ENCODE data around the gene AHR.
"Not testable (repeated sequence)": the region's sequence is repeated elsewhere in the genome, so short reads cannot be mapped to it uniquely, and the experiment has no call there.

Gene AHR

DNA sequence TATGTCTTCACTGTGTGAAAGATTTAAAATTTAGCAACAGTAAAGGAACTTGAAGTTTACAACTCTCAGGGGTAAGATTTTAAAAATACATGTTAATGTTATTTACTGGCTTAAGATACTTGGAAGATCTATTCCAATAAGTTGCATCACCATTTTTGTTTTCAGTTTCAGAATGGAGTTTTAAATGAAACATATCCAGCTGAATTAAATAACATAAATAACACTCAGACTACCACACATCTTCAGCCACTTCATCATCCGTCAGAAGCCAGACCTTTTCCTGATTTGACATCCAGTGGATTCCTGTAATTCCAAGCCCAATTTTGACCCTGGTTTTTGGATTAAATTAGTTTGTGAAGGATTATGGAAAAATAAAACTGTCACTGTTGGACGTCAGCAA, 44.3 kb downstream of the AHR start:
- Histone ChIP-seq H3K36me3 (ENCODE audit: control insufficient read depth, low read length) (peaks cover 30% of the 10 kb centered on the region), H3K4me2 (ENCODE audit: low read length) (no peak overlapping the region), H3K9me2 (replicated peaks; ENCODE audit: control insufficient read depth, low read length) (no peaks in the 10 kb centered on the region)

GRCh38 chr7:17347401-17347800, 48.9 kb downstream of the AHR start:
- H3K27ac ChIP-seq (ENCODE audit: low read depth, low read length), result no peak overlapping the region
- H3K9me2 ChIP-seq (replicated peaks; ENCODE audit: control insufficient read depth, low read length), result no peaks in the 10 kb centered on the region
- H3F3A ChIP-seq (ENCODE audit: control insufficient read depth, insufficient read depth), result no peaks in the 10 kb centered on the region
- TF ChIP-seq EZH2phosphoT487 (IDR thresholded peaks at IDR 0.05; ENCODE audit: borderline replicate concordance, low read length) (no peak), CTCF (IDR thresholded peaks at IDR 0.05; ENCODE audit: low read depth, low read length, poor library complexity, severe bottlenecking) (no peak)
- H3K27me3 ChIP-seq (ENCODE audit: control insufficient read depth, low read length), result no peaks in the 10 kb centered on the region
- H3K4me2 ChIP-seq (ENCODE audit: low read length), result no peak overlapping the region
- peaks cover 8% of the 10 kb centered on the region for H3K36me3 ChIP-seq (ENCODE audit: control insufficient read depth, low read length)
- peaks cover 9% of the 10 kb centered on the region for H3K4me1 ChIP-seq (ENCODE audit: control insufficient read depth, low read length)
- no peak overlapping the region for H3K4me3 ChIP-seq (ENCODE audit: low read length)
- H3K79me2 ChIP-seq (ENCODE audit: control insufficient read depth, low read length), result no peaks in the 10 kb centered on the region
- H3K9me3 ChIP-seq (ENCODE audit: control insufficient read depth, insufficient read depth, low read length), result no peaks in the 10 kb centered on the region
- no peaks in the 10 kb centered on the region for H4K20me1 ChIP-seq (ENCODE audit: control insufficient read depth, insufficient read depth, low read depth, low read length)

More for the DNA sequence above, 44.3 kb downstream of the AHR start:
- Histone ChIP-seq H3K4me1 (ENCODE audit: control insufficient read depth, low read length) (no peaks in the 10 kb centered on the region), H4K20me1 (ENCODE audit: control insufficient read depth, insufficient read depth, low read depth, low read length) (no peaks in the 10 kb centered on the region), H3F3A (ENCODE audit: control insufficient read depth, insufficient read depth) (no peaks in the 10 kb centered on the region; the same call in 1 of the 2 replicates), H3K27ac (ENCODE audit: low read depth, low read length) (no peak overlapping the region), H3K27me3 (ENCODE audit: control insufficient read depth, low read length) (no peaks in the 10 kb centered on the region), H3K4me3 (ENCODE audit: low read length) (no peak overlapping the region), H3K79me2 (ENCODE audit: control insufficient read depth, low read length) (no peaks in the 10 kb centered on the region), H3K9me3 (ENCODE audit: control insufficient read depth, insufficient read depth, low read length) (no peaks in the 10 kb centered on the region)
- no peak for TF ChIP-seq CTCF (IDR thresholded peaks at IDR 0.05; ENCODE audit: low read depth, low read length, poor library complexity, severe bottlenecking)
- no peak for TF ChIP-seq EZH2phosphoT487 (IDR thresholded peaks at IDR 0.05; ENCODE audit: borderline replicate concordance, low read length)

DNA sequence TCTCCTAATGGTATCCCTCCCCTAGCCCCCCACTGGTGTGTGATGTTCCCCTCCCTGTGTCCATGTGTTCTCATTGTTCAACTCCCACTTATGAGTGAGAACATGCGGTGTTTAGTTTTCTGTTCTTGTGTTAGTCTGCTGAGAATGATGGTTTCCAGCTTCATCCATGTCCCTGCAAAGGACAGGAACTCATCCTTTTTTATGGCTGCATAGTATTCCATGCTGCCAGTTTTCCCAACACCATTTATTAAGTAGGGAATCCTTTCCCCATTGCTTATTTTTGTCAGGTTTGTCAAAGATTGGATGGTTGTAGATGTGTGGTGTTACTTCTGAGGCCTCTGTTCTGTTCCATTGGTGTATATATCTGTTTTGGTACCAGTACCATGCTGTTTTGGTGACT, 50.5 kb downstream of the AHR start:
- not testable (repeated sequence) for H3K27ac ChIP-seq (ENCODE audit: low read depth, low read length); H4K20me1 ChIP-seq (ENCODE audit: control insufficient read depth, insufficient read depth, low read depth, low read length); H3K9me2 ChIP-seq (replicated peaks; ENCODE audit: control insufficient read depth, low read length); H3K79me2 ChIP-seq (ENCODE audit: control insufficient read depth, low read length); H3K4me2 ChIP-seq (ENCODE audit: low read length); H3K4me1 ChIP-seq (ENCODE audit: control insufficient read depth, low read length); H3K4me3 ChIP-seq (ENCODE audit: low read length); H3K27me3 ChIP-seq (ENCODE audit: control insufficient read depth, low read length); H3F3A ChIP-seq (ENCODE audit: control insufficient read depth, insufficient read depth); H3K36me3 ChIP-seq (ENCODE audit: control insufficient read depth, low read length); H3K9me3 ChIP-seq (ENCODE audit: control insufficient read depth, insufficient read depth, low read length)

DNA sequence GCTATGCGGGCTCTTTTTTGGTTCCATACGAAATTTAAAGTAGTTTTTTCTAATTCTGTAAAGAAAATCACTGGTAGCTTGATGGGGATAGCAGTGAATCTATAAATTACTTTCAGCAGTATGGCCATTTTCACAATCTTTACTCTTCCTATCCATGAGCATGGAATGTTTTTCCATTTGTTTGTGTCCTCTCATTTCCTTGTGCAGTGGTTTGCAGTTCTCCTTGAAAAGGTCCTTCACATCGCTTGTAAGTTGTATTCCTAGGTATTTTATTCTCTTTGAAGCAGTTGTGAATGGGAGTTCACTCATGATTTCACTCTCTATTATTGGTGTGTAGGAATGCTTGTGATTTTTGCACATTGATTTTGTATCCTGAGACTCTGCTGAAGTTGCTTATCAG, 51.9 kb downstream of the AHR start:
- H3K36me3 ChIP-seq (ENCODE audit: control insufficient read depth, low read length); H3K79me2 ChIP-seq (ENCODE audit: control insufficient read depth, low read length); H3K9me3 ChIP-seq (ENCODE audit: control insufficient read depth, insufficient read depth, low read length): not testable (repeated sequence)

DNA sequence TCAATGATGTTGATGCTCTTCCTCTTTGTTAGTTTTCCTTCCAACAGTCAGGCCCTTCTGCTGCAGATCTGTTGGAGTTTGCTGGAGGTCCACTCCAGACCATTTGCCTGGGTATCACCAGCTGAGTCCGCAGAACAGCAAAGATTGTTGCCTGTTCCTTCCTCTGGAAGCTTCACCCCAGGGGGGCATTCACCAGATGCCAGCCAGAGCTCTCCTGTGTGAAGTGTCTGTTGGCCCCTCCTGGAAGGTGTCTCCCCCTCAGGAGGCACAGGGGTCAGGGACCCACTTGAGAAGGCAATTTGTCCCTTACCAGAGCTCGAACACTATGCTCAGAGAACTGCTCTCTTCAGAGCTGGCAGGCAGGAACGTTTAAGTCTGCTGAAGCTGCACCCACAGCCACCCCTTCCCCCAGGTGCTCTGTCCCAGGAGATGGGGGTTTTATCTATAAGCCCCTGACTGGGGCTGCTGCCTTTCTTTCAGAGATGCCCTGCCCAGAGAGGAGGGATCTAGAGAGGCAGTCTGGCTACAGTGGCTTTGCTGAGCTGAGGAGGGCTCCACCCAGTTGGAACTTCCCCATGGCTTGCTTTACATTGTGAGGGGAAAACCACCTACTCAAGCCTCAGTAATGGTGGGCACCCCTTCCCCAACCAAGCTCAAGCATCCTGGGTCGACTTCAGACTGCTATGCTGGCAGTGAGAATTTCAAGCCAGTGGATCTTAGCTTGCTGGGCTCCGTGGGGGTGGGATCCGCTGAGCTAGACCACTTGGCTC, 55.4 kb downstream of the AHR start:
- not testable (repeated sequence) for H3K36me3 ChIP-seq (ENCODE audit: control insufficient read depth, low read length); H4K20me1 ChIP-seq (ENCODE audit: control insufficient read depth, insufficient read depth, low read depth, low read length); H3K4me1 ChIP-seq (ENCODE audit: control insufficient read depth, low read length); H3K79me2 ChIP-seq (ENCODE audit: control insufficient read depth, low read length); H3F3A ChIP-seq (ENCODE audit: control insufficient read depth, insufficient read depth); H3K4me3 ChIP-seq (ENCODE audit: low read length); H3K9me2 ChIP-seq (replicated peaks; ENCODE audit: control insufficient read depth, low read length); H3K4me2 ChIP-seq (ENCODE audit: low read length); H3K9me3 ChIP-seq (ENCODE audit: control insufficient read depth, insufficient read depth, low read length); H3K27ac ChIP-seq (ENCODE audit: low read depth, low read length); H3K27me3 ChIP-seq (ENCODE audit: control insufficient read depth, low read length)

More for the DNA sequence above, 51.9 kb downstream of the AHR start:
- H3K4me1 ChIP-seq (ENCODE audit: control insufficient read depth, low read length); H3K9me2 ChIP-seq (replicated peaks; ENCODE audit: control insufficient read depth, low read length); H3K4me3 ChIP-seq (ENCODE audit: low read length); H3F3A ChIP-seq (ENCODE audit: control insufficient read depth, insufficient read depth); H3K27ac ChIP-seq (ENCODE audit: low read depth, low read length); H4K20me1 ChIP-seq (ENCODE audit: control insufficient read depth, insufficient read depth, low read depth, low read length); H3K27me3 ChIP-seq (ENCODE audit: control insufficient read depth, low read length); H3K4me2 ChIP-seq (ENCODE audit: low read length): not testable (repeated sequence)
